Stimulated activated CD8-positive, alpha-beta memory T cell treated with anti-CD3 and anti-CD28 coated beads, Interleukin-4, amount 100 ng/mL, for 1 hour (primary cell): ENCODE measurements around the gene USP16.
"Not testable (repeated sequence)": the region's sequence is repeated elsewhere in the genome, so short reads cannot be mapped to it uniquely, and the experiment has no call there.

Experiments
- DNase-seq, 2 donors: peaks; one replicate each; pipeline ENCODE4 v3.0.0-alpha.2; 2020; ENCODE audit warnings: low read depth in 2 of 2, low spot score in 1 of 2

USP16 gene

GRCh38 chr21:29024474-29025327, at the start of gene USP16:
TSS of gene USP16 (plus strand) at chr21:29024668. CDS start at chr21:29027914, 3,246 bp downstream.
- DNase-seq = peak; percentile 81 to 91

GRCh38 chr21:28975397-28975796, 49.1 kb upstream of the USP16 start:
- no peak for DNase-seq

- no peak for DNase-seq
These were observed 45.4 kb upstream of the USP16 start for GRCh38 chr21:28979092-28979491.

- DNase-seq = no peak
These were observed 41.8 kb upstream of the USP16 start for GRCh38 chr21:28982637-28983036.

- no peak for DNase-seq
These were observed 37.8 kb upstream of the USP16 start for GRCh38 chr21:28986677-28987076.

- DNase-seq = not testable (repeated sequence)
These were observed 36.3 kb upstream of the USP16 start for GRCh38 chr21:28988146-28988545.

- no peak for DNase-seq
These were observed 32.5 kb upstream of the USP16 start for GRCh38 chr21:28991861-28992525.

- peak; percentile 97 to 98 for DNase-seq
These were observed 31.8 kb upstream of the USP16 start, which contains the start of gene LTN1 for GRCh38 chr21:28992526-28993292. TSS of gene LTN1 (minus strand) at chr21:28992877. CDS start at chr21:28992805, 72 bp downstream.

- DNase-seq = no peak
These were observed 31.2 kb upstream of the USP16 start for GRCh38 chr21:28993293-28993629.

- DNase-seq = peak; percentile 76 to 92
These were observed 21.9 kb upstream of the USP16 start for GRCh38 chr21:29002442-29003144.

GRCh38 chr21:29005696-29006095, 18.8 kb upstream of the USP16 start:
- DNase-seq = no peak

GRCh38 chr21:29007135-29007534, 17.3 kb upstream of the USP16 start:
- no peak for DNase-seq

- DNase-seq = no peak
These were observed 16.7 kb upstream of the USP16 start for GRCh38 chr21:29007810-29008209.

GRCh38 chr21:29008367-29008766, 16.1 kb upstream of the USP16 start:
- no peak for DNase-seq

GRCh38 chr21:29011236-29011635, 13.2 kb upstream of the USP16 start:
- not testable (repeated sequence) for DNase-seq

GRCh38 chr21:29017639-29018237, 6.7 kb upstream of the USP16 start:
- DNase-seq = no peak

GRCh38 chr21:29018540-29018939, 5.9 kb upstream of the USP16 start:
- no peak for DNase-seq

GRCh38 chr21:29022166-29022565, 2.3 kb upstream of the USP16 start:
- DNase-seq = no peak

GRCh38 chr21:29025328-29025713, 853 bp downstream of the USP16 start:
- DNase-seq = no peak

- no peak for DNase-seq
These were observed 5.1 kb downstream of the USP16 start for GRCh38 chr21:29029524-29029923.

- no peak for DNase-seq
These were observed 6.4 kb downstream of the USP16 start for GRCh38 chr21:29030909-29031308.
